Neural cell (in vitro differentiated cells): ENCODE data around the gene OAF. TPM values are rescaled to one million over a fixed set of nuclear protein-coding genes. Genes with fewer than 3 reads are reported as not detected.

Experiments used
- H2AFZ ChIP-seq: fragments of 200-600, 300-800 bp; sonication (generic), shearing (Covaris generic); 2 replicates; pipeline ENCODE4 v1.6.0; 2014; ENCODE audit warnings: low read depth, mild to moderate bottlenecking, antibody characterized with exemption, low read length, moderate library complexity
- H3F3A ChIP-seq: fragments of 200-600 bp; shearing (Covaris generic); 2 replicates; pipeline ENCODE4 v1.6.1; 2016; ENCODE audit warnings: mild to moderate bottlenecking, moderate library complexity, mixed read lengths, antibody characterized with exemption, low read length; ENCODE audit not compliant: insufficient read depth, poor library complexity, severe bottlenecking
- H3K27ac ChIP-seq: fragments of 200-600, 300-800 bp; sonication (generic), shearing (Covaris generic); 2 replicates; pipeline ENCODE4 v1.5.1; 2014; ENCODE audit warnings: mild to moderate bottlenecking, low read length, moderate library complexity
- H3K27me3 ChIP-seq: fragments of 300-800, 200-600 bp; sonication (generic), shearing (Covaris generic); 2 replicates; pipeline ENCODE4 v1.6.0; 2014; ENCODE audit warnings: mild to moderate bottlenecking, low read depth, low read length, moderate library complexity; ENCODE audit not compliant: insufficient read depth
- H3K36me3 ChIP-seq: fragments of 300-800, 200-600 bp; sonication (generic), shearing (Covaris generic); 2 replicates; pipeline ENCODE4 v1.5.1; 2014; ENCODE audit warnings: mild to moderate bottlenecking, antibody characterized with exemption, low read length, moderate library complexity; ENCODE audit not compliant: insufficient read depth
- H3K4me2 ChIP-seq: fragments of 300-800, 200-600 bp; sonication (generic), shearing (Covaris generic); 2 replicates; pipeline ENCODE4 v1.6.0; 2014; ENCODE audit warnings: mild to moderate bottlenecking, low read length
- H3K4me3 ChIP-seq: fragments of 300-800, 200-600 bp; sonication (generic), shearing (Covaris generic); 2 replicates; pipeline ENCODE4 v1.5.1; 2014; ENCODE audit warnings: mild to moderate bottlenecking, low read length, moderate library complexity
- H3K79me2 ChIP-seq: fragments of 200-600 bp; shearing (Covaris generic); replicated peaks from 2 replicates; pipeline ENCODE4 v1.6.0; 2014; ENCODE audit warnings: mild to moderate bottlenecking, low read length, moderate library complexity; ENCODE audit not compliant: insufficient read depth
- H3K9ac ChIP-seq: fragments of 300-800, 200-600 bp; sonication (generic), shearing (Covaris generic); 2 replicates; pipeline ENCODE4 v1.6.1; 2016; ENCODE audit warnings: mild to moderate bottlenecking, low read length, mixed read lengths
- H3K9me2 ChIP-seq: fragments of 200-600 bp; shearing (Covaris generic); 2 replicates; pipeline ENCODE4 v1.6.1; 2016; ENCODE audit warnings: mild to moderate bottlenecking, low read length, mixed read lengths; ENCODE audit not compliant: insufficient read depth
- H3K9me3 ChIP-seq: fragments of 200-600, 300-800 bp; sonication (generic), shearing (Covaris generic); 2 replicates; pipeline ENCODE4 v1.6.1; 2016; ENCODE audit warnings: mild to moderate bottlenecking, mixed run types, low read length, moderate library complexity, mixed read lengths
- H4K20me1 ChIP-seq: fragments of 200-600 bp; shearing (Covaris generic); 2 replicates; pipeline ENCODE4 v1.6.1; 2016; ENCODE audit warnings: mild to moderate bottlenecking, mixed run types; ENCODE audit not compliant: insufficient read depth
- EP300 ChIP-seq: fragments of 450-650 bp; conservative IDR thresholded peaks from 2 replicates; pipeline ENCODE4 v1.6.1; 2014; ENCODE audit warnings: antibody characterized with exemption, mild to moderate bottlenecking, moderate library complexity; ENCODE audit not compliant: poor library complexity, severe bottlenecking
- EZH2 ChIP-seq: fragments of 200-600, 300-800 bp; shearing (Covaris generic), sonication (generic); IDR thresholded peaks from 2 replicates; pipeline ENCODE4 v1.6.1; 2014; ENCODE audit warnings: antibody characterized with exemption, low read length, borderline replicate concordance, mild to moderate bottlenecking; ENCODE audit not compliant: insufficient read depth, poor library complexity, severe bottlenecking
- MXI1 ChIP-seq: fragments of 450-650 bp; conservative IDR thresholded peaks from 2 replicates; pipeline ENCODE4 v1.6.1; 2014; ENCODE audit warnings: antibody characterized with exemption, mild to moderate bottlenecking; ENCODE audit not compliant: poor library complexity, severe bottlenecking
- POLR2AphosphoS5 ChIP-seq: IDR thresholded peaks from 2 replicates; pipeline ENCODE4 v1.6.1; 2012
- RAD21 ChIP-seq: fragments of 450-650 bp; conservative IDR thresholded peaks from 2 replicates; pipeline ENCODE4 v1.6.1; 2014; ENCODE audit warnings: antibody characterized with exemption, mild to moderate bottlenecking, moderate library complexity
- SMC3 ChIP-seq: fragments of 450-650 bp; conservative IDR thresholded peaks from 2 replicates; pipeline ENCODE4 v1.6.1; 2014; ENCODE audit warnings: antibody characterized with exemption, mild to moderate bottlenecking, moderate library complexity; ENCODE audit not compliant: poor library complexity
- TAF1 ChIP-seq: IDR thresholded peaks from 2 replicates; pipeline ENCODE4 v1.6.1; 2012; ENCODE audit warnings: low read depth
- polyA plus RNA-seq: library from polyadenylated mRNA; depleted of rRNA; stranded (reverse); fragments of >200 nt; gene quantifications from 2 replicates; pipeline ENCODE4 v1.2.3, GENCODE V29; 2014
- TF ChIP-seq, protein P1 (sequence below): IDR thresholded peaks from 2 replicates; pipeline ENCODE4 v1.6.1; 2012; ENCODE audit warnings: borderline replicate concordance
- TF ChIP-seq, protein P2 (sequence below): fragments of 450-650 bp; IDR thresholded peaks from 2 replicates; pipeline ENCODE4 v1.5.1; 2014; ENCODE audit warnings: antibody characterized with exemption, mild to moderate bottlenecking, moderate library complexity; ENCODE audit not compliant: poor library complexity, severe bottlenecking

Gene OAF
- polyA plus RNA-seq, 1 donor from 2014 or later: 0.97 TPM

DNA sequence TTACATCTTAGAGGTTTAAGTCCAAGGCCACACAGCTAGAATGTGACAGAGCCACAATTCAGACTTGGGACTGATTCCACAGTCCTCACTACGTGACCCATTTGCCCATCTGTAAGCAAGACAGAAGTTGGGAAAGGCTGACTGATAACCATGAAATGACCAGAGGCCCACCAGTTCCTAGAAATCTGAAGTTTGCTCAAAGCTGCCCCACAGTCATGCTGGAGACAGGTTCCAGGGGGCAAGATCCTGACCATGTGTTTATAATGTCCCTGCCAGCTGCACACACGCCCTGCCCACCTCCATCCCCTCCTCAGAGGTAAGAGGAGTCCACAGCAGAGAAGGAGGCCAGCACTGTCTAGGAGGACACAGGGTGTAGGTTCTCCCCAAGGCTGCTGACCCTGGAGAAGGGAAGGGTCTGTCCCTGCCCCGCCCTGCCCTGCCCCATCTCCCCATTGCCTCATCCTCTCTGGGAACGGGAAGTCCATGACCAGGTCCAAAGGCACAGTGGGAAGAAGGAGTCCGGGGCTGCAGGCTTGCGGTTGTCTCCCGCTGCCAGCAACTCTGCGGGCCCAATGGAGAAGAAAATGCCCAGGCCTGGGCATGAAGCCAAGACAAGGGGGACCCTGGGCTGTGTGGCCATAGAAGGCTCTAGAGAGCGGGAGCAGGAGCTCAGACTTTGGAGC lies 11.9 kb upstream of the OAF start:
- H3K9me2 ChIP-seq: no peaks in the 10 kb centered on the region
- no peak overlapping the region for H3K4me3 ChIP-seq
- H3F3A ChIP-seq: no peaks in the 10 kb centered on the region
- no peak overlapping the region for H3K4me2 ChIP-seq
- no peaks in the 10 kb centered on the region for H3K79me2 ChIP-seq
- H3K27me3 ChIP-seq: no peaks in the 10 kb centered on the region
- no peaks in the 10 kb centered on the region for H3K36me3 ChIP-seq
- H3K9me3 ChIP-seq: no peaks in the 10 kb centered on the region
- no peak overlapping the region for H3K27ac ChIP-seq
- TF ChIP-seq POLR2AphosphoS5 (no peak), EP300 (no peak), TAF1 (no peak), MXI1 (no peak), SMC3 (no peak), EZH2 (no peak), RAD21 (no peak)
- TF ChIP-seq, protein P1, sequence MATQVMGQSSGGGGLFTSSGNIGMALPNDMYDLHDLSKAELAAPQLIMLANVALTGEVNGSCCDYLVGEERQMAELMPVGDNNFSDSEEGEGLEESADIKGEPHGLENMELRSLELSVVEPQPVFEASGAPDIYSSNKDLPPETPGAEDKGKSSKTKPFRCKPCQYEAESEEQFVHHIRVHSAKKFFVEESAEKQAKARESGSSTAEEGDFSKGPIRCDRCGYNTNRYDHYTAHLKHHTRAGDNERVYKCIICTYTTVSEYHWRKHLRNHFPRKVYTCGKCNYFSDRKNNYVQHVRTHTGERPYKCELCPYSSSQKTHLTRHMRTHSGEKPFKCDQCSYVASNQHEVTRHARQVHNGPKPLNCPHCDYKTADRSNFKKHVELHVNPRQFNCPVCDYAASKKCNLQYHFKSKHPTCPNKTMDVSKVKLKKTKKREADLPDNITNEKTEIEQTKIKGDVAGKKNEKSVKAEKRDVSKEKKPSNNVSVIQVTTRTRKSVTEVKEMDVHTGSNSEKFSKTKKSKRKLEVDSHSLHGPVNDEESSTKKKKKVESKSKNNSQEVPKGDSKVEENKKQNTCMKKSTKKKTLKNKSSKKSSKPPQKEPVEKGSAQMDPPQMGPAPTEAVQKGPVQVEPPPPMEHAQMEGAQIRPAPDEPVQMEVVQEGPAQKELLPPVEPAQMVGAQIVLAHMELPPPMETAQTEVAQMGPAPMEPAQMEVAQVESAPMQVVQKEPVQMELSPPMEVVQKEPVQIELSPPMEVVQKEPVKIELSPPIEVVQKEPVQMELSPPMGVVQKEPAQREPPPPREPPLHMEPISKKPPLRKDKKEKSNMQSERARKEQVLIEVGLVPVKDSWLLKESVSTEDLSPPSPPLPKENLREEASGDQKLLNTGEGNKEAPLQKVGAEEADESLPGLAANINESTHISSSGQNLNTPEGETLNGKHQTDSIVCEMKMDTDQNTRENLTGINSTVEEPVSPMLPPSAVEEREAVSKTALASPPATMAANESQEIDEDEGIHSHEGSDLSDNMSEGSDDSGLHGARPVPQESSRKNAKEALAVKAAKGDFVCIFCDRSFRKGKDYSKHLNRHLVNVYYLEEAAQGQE: no peak
- TF ChIP-seq, protein P2, sequence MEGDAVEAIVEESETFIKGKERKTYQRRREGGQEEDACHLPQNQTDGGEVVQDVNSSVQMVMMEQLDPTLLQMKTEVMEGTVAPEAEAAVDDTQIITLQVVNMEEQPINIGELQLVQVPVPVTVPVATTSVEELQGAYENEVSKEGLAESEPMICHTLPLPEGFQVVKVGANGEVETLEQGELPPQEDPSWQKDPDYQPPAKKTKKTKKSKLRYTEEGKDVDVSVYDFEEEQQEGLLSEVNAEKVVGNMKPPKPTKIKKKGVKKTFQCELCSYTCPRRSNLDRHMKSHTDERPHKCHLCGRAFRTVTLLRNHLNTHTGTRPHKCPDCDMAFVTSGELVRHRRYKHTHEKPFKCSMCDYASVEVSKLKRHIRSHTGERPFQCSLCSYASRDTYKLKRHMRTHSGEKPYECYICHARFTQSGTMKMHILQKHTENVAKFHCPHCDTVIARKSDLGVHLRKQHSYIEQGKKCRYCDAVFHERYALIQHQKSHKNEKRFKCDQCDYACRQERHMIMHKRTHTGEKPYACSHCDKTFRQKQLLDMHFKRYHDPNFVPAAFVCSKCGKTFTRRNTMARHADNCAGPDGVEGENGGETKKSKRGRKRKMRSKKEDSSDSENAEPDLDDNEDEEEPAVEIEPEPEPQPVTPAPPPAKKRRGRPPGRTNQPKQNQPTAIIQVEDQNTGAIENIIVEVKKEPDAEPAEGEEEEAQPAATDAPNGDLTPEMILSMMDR: no peak
- no peaks in the 10 kb centered on the region for H4K20me1 ChIP-seq
- H2AFZ ChIP-seq: no peak overlapping the region
- no peak overlapping the region for H3K9ac ChIP-seq

DNA sequence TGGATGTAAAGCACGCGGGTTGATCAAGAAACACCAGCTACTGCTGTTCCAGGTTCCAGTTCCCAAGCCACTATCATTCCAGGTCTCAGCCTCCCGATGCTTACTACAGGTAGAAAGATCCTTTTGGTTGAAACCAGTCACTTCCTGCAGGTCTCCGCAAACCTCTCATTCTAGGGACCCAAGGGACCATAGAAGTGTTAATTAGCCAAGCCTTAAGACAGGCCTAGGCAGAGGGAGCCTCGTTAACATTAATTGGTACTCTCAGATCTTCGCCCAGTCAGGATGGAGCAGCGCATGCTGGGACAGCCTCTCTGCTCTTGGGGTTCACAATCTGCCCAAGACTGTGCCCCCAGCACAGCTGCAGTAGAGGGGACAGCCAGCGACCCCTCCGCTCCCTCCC lies 11.2 kb upstream of the OAF start:
- Histone ChIP-seq H3K9me3 (no peaks in the 10 kb centered on the region), H3F3A (no peaks in the 10 kb centered on the region), H2AFZ (no peak overlapping the region), H3K9ac (no peak overlapping the region), H3K4me2 (no peak overlapping the region), H3K79me2 (no peaks in the 10 kb centered on the region), H4K20me1 (no peaks in the 10 kb centered on the region), H3K36me3 (no peaks in the 10 kb centered on the region), H3K9me2 (no peaks in the 10 kb centered on the region), H3K27me3 (no peaks in the 10 kb centered on the region), H3K4me3 (no peak overlapping the region), H3K27ac (no peak overlapping the region)
- no peak for TF ChIP-seq EZH2
- TF ChIP-seq EP300: no peak
- TF ChIP-seq, protein P2: no peak
- TF ChIP-seq MXI1: no peak
- TF ChIP-seq POLR2AphosphoS5: no peak
- no peak for TF ChIP-seq SMC3
- TF ChIP-seq, protein P1: no peak
